ENCODE measurements around the gene PRDM16. TPM values are rescaled to one million over a fixed set of nuclear protein-coding genes. Genes with fewer than 3 reads are reported as not detected.
A peak's percentile ranks its signal among the peaks of the same experiment; 100 is the strongest.

PRDM16 gene
- total and polyA plus RNA-seq, 2 of the 13 experiments (the other 11 are each of a cell fraction or from before 2014, with no cell fraction given) = 0.15 to 0.81 TPM

DNA sequence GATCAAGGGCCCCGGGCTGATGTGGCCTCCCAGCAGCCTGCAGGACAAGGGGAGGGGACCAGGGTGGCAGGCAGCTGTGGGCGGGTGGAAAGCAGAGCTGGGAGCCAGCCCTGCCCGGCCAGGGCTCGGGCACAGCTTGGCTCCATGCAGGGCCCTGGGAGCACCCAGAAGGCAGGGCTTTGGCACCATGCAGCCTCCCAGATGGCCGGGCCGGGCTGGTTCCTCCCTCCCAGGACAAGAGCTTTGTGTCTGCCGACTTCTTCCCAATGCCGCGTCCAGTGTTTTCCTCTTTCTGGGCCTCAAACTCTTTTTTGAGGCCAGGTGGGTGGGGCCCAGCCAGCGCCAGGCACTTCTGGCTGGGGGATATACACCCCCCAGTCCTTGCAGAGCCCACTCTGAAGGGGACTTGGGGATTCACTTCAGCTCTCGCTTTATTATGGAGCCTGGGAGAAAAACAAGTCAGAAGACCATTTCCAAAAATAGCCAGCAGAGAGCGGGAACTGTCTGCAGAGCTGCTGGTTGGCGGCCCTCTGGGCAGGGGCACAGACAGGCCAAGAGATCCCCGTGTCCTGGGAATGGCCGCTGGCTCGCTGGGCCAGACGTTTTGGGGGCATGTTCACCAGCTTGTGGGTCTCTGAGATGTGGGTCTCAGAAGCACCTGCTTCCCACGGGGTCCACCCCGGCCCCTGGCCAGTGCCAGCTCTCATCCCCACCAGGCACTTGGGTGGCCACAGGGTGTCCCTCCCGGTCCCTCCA lies 281.7 kb downstream of the PRDM16 start (continued):
- TF ChIP-seq, protein P1, sequence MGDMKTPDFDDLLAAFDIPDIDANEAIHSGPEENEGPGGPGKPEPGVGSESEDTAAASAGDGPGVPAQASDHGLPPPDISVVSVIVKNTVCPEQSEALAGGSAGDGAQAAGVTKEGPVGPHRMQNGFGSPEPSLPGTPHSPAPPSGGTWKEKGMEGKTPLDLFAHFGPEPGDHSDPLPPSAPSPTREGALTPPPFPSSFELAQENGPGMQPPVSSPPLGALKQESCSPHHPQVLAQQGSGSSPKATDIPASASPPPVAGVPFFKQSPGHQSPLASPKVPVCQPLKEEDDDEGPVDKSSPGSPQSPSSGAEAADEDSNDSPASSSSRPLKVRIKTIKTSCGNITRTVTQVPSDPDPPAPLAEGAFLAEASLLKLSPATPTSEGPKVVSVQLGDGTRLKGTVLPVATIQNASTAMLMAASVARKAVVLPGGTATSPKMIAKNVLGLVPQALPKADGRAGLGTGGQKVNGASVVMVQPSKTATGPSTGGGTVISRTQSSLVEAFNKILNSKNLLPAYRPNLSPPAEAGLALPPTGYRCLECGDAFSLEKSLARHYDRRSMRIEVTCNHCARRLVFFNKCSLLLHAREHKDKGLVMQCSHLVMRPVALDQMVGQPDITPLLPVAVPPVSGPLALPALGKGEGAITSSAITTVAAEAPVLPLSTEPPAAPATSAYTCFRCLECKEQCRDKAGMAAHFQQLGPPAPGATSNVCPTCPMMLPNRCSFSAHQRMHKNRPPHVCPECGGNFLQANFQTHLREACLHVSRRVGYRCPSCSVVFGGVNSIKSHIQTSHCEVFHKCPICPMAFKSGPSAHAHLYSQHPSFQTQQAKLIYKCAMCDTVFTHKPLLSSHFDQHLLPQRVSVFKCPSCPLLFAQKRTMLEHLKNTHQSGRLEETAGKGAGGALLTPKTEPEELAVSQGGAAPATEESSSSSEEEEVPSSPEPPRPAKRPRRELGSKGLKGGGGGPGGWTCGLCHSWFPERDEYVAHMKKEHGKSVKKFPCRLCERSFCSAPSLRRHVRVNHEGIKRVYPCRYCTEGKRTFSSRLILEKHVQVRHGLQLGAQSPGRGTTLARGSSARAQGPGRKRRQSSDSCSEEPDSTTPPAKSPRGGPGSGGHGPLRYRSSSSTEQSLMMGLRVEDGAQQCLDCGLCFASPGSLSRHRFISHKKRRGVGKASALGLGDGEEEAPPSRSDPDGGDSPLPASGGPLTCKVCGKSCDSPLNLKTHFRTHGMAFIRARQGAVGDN (CRISPR knock-in tag; IDR thresholded peaks at IDR 0.05) = peak; percentile 69
- TF ChIP-seq, protein P2, sequence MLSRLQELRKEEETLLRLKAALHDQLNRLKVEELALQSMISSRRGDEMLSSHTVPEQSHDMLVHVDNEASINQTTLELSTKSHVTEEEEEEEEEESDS (CRISPR knock-in tag; IDR thresholded peaks at IDR 0.05; ENCODE audit: borderline replicate concordance) = no peak
- TF ChIP-seq, protein P3, sequence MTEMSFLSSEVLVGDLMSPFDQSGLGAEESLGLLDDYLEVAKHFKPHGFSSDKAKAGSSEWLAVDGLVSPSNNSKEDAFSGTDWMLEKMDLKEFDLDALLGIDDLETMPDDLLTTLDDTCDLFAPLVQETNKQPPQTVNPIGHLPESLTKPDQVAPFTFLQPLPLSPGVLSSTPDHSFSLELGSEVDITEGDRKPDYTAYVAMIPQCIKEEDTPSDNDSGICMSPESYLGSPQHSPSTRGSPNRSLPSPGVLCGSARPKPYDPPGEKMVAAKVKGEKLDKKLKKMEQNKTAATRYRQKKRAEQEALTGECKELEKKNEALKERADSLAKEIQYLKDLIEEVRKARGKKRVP (CRISPR knock-in tag; IDR thresholded peaks at IDR 0.05) = no peak
- 0 out of 2 replicates have a peak, but pooled peaks have one; percentile 12 for TF ChIP-seq RAD21 (CRISPR knock-in tag; IDR thresholded peaks at IDR 0.05)
- TF ChIP-seq, protein P4, sequence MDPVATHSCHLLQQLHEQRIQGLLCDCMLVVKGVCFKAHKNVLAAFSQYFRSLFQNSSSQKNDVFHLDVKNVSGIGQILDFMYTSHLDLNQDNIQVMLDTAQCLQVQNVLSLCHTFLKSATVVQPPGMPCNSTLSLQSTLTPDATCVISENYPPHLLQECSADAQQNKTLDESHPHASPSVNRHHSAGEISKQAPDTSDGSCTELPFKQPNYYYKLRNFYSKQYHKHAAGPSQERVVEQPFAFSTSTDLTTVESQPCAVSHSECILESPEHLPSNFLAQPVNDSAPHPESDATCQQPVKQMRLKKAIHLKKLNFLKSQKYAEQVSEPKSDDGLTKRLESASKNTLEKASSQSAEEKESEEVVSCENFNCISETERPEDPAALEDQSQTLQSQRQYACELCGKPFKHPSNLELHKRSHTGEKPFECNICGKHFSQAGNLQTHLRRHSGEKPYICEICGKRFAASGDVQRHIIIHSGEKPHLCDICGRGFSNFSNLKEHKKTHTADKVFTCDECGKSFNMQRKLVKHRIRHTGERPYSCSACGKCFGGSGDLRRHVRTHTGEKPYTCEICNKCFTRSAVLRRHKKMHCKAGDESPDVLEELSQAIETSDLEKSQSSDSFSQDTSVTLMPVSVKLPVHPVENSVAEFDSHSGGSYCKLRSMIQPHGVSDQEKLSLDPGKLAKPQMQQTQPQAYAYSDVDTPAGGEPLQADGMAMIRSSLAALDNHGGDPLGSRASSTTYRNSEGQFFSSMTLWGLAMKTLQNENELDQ (CRISPR knock-in tag; IDR thresholded peaks at IDR 0.05; ENCODE audit: borderline replicate concordance) = no peak
- TF ChIP-seq, protein P5, sequence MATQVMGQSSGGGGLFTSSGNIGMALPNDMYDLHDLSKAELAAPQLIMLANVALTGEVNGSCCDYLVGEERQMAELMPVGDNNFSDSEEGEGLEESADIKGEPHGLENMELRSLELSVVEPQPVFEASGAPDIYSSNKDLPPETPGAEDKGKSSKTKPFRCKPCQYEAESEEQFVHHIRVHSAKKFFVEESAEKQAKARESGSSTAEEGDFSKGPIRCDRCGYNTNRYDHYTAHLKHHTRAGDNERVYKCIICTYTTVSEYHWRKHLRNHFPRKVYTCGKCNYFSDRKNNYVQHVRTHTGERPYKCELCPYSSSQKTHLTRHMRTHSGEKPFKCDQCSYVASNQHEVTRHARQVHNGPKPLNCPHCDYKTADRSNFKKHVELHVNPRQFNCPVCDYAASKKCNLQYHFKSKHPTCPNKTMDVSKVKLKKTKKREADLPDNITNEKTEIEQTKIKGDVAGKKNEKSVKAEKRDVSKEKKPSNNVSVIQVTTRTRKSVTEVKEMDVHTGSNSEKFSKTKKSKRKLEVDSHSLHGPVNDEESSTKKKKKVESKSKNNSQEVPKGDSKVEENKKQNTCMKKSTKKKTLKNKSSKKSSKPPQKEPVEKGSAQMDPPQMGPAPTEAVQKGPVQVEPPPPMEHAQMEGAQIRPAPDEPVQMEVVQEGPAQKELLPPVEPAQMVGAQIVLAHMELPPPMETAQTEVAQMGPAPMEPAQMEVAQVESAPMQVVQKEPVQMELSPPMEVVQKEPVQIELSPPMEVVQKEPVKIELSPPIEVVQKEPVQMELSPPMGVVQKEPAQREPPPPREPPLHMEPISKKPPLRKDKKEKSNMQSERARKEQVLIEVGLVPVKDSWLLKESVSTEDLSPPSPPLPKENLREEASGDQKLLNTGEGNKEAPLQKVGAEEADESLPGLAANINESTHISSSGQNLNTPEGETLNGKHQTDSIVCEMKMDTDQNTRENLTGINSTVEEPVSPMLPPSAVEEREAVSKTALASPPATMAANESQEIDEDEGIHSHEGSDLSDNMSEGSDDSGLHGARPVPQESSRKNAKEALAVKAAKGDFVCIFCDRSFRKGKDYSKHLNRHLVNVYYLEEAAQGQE (IDR thresholded peaks at IDR 0.05; ENCODE audit: borderline replicate concordance in 1 of 2, low read depth in 1 of 2, low read length in 2 of 2) = no peak
- no peak for TF ChIP-seq MED1 (CRISPR knock-in tag; IDR thresholded peaks at IDR 0.05)
- TF ChIP-seq WIZ (CRISPR knock-in tag; IDR thresholded peaks at IDR 0.05) = no peak
- no peak for TF ChIP-seq TARDBP (CRISPR knock-in tag; IDR thresholded peaks at IDR 0.05)
- TF ChIP-seq ZNF556 (CRISPR knock-in tag; IDR thresholded peaks at IDR 0.05; ENCODE audit: borderline replicate concordance) = 0 out of 2 replicates have a peak, but pooled peaks have one; percentile 23
- no peak for TF ChIP-seq TCF7 (IDR thresholded peaks at IDR 0.05; ENCODE audit: low read depth)
- TF ChIP-seq, protein P6, sequence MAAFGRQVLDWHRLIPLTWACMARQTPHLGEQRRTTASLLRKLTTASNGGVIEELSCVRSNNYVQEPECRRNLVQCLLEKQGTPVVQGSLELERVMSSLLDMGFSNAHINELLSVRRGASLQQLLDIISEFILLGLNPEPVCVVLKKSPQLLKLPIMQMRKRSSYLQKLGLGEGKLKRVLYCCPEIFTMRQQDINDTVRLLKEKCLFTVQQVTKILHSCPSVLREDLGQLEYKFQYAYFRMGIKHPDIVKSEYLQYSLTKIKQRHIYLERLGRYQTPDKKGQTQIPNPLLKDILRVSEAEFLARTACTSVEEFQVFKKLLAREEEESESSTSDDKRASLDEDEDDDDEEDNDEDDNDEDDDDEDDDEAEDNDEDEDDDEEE (CRISPR knock-in tag; IDR thresholded peaks at IDR 0.05) = 0 out of 2 replicates have a peak, but pooled peaks have one; percentile 20
- TF ChIP-seq HOXA3 (CRISPR knock-in tag; IDR thresholded peaks at IDR 0.05) = no peak
- no peak for TF ChIP-seq ZNF335 (CRISPR knock-in tag; IDR thresholded peaks at IDR 0.05)
- no peak for TF ChIP-seq HOXD1 (CRISPR knock-in tag; IDR thresholded peaks at IDR 0.05)
- no peak for TF ChIP-seq SMAD1 (CRISPR knock-in tag; IDR thresholded peaks at IDR 0.05; ENCODE audit: borderline replicate concordance, low read depth)
